Chondrocyte (in vitro differentiated cells): ENCODE measurements around the gene S100A6. TPM values are rescaled to one million over a fixed set of nuclear protein-coding genes. Genes with fewer than 3 reads are reported as not detected.

Source experiments
- DNase-seq: peaks from one replicate; pipeline ENCODE4 v3.0.0; 2021; ENCODE audit warnings: mixed read lengths, low spot score
- H3K27ac Mint-ChIP-seq: one replicate; pipeline ENCODE4 v1.8.0; 2021; ENCODE audit warnings: mild to moderate bottlenecking, moderate library complexity, mixed read lengths; ENCODE audit not compliant: unreplicated experiment
- H3K27me3 Mint-ChIP-seq: 2 replicates; pipeline ENCODE4 v1.8.0; 2021; ENCODE audit warnings: low read depth, mixed read lengths
- H3K36me3 Mint-ChIP-seq: 2 replicates; pipeline ENCODE4 v1.8.0; 2021; ENCODE audit warnings: low read depth, mixed read lengths
- H3K4me1 Mint-ChIP-seq: 2 replicates; pipeline ENCODE4 v1.8.0; 2021; ENCODE audit warnings: low read depth, mild to moderate bottlenecking, mixed read lengths
- H3K4me3 Mint-ChIP-seq: one replicate; pipeline ENCODE4 v1.8.0; 2021; ENCODE audit warnings: mild to moderate bottlenecking, moderate library complexity, mixed read lengths; ENCODE audit not compliant: unreplicated experiment
- H3K9me3 Mint-ChIP-seq: 2 replicates; pipeline ENCODE4 v1.8.0; 2021; ENCODE audit warnings: low read depth, mixed read lengths
- CTCF ChIP-seq: fragments of 200-600 bp; sonication (generic); IDR thresholded peaks from 2 replicates; pipeline ENCODE4 v1.5.0; 2021; ENCODE audit warnings: antibody characterized with exemption, mild to moderate bottlenecking, moderate library complexity
- total RNA-seq: library from RNA; stranded (reverse); gene quantifications from 3 replicates; pipeline ENCODE4 v1.2.1, GENCODE V29; 2021

The S100A6 gene
- total RNA-seq, 1 donor from 2014 or later: 12.1 TPM

GRCh38 chr1:153572569-153573015, 36.8 kb upstream of the S100A6 start:
- no peak for DNase-seq
- Mint-ChIP-seq H3K36me3 (no peaks in the 10 kb centered on the region), H3K27ac (peak overlapping the region; percentile 72), H3K9me3 (no peaks in the 10 kb centered on the region), H3K4me3 (no peak overlapping the region), H3K27me3 (no peaks in the 10 kb centered on the region), H3K4me1 (peaks cover 35% of the 10 kb centered on the region)
- peak; percentile 97 for TF ChIP-seq CTCF

DNA sequence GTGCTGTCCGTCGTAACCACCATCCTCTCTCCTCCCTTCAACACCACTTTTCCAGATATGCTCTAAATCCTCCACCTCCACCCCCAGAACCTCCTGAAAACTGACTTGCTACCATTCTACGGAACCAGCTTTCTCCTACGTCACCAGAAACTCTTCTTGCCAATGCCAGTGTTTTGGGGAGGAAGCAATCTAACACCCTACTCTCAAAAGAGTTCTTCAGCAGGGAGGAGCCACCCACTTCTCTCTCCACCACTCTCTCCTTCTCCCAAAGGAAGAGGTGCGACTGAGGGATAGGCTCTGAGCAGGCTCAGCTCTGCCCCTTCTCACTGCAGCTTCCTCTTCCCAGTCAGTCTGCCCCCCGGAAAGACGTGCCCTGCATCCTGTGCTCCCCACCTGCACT, 35.9 kb upstream of the S100A6 start:
- peaks cover 41% of the 10 kb centered on the region for H3K4me1 Mint-ChIP-seq
- DNase-seq: no peak
- no peaks in the 10 kb centered on the region for H3K9me3 Mint-ChIP-seq
- H3K27ac Mint-ChIP-seq: peak overlapping the region; percentile 72
- no peak for TF ChIP-seq CTCF
- no peaks in the 10 kb centered on the region for H3K27me3 Mint-ChIP-seq
- no peaks in the 10 kb centered on the region for H3K36me3 Mint-ChIP-seq
- H3K4me3 Mint-ChIP-seq: no peak overlapping the region

GRCh38 chr1:153570874-153571273, 35.1 kb upstream of the S100A6 start:
- TF ChIP-seq CTCF: no peak
- Mint-ChIP-seq H3K4me3 (no peak overlapping the region), H3K36me3 (no peaks in the 10 kb centered on the region), H3K27me3 (no peaks in the 10 kb centered on the region), H3K9me3 (no peaks in the 10 kb centered on the region), H3K4me1 (peaks cover 49% of the 10 kb centered on the region), H3K27ac (peak overlapping the region; percentile 13)
- DNase-seq: no peak

- no peak overlapping the region for H3K4me3 Mint-ChIP-seq
- H3K27ac Mint-ChIP-seq: peak overlapping the region; percentile 19
- H3K27me3 Mint-ChIP-seq: no peaks in the 10 kb centered on the region
These were observed 33.7 kb upstream of the S100A6 start for GRCh38 chr1:153569465-153569864.

DNA sequence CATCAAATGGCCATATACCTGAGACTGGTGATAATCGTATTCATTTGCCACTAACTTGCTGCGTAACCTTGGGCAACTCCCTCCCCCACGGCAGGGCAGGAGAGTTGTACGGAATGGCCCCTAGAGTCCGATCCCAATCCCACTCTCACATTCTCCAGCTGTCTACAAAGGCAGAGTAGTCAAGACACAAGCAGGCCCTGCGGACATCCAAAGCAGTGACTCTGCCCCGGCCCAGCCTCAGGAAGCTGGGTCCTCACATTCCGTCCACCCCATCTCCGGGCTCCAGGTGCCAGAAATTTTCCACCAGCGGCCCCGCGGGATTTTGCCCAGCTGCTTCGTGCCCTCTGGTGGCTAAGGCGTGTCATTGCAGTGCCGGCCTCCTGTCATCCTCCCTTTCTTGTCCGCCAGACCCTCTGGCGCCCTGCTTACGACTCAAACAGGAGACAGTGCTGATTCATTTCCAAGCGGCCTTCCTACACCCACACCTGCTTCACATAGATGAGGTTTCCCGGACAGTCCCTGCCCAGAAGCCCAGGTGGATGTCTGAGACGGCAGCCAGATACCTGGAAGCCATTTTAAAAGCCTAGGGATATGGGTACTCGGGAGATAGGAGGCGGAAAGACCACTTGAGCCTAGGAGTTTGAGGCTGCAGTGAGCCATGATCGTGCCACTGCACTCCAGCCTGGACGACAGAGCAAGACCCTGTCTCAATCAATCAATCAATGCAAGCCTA, 32.7 kb upstream of the S100A6 start:
- Mint-ChIP-seq H3K27me3 (no peaks in the 10 kb centered on the region), H3K4me1 (peaks cover 65% of the 10 kb centered on the region), H3K36me3 (no peaks in the 10 kb centered on the region), H3K27ac (peak overlapping the region; percentile 99), H3K9me3 (no peaks in the 10 kb centered on the region), H3K4me3 (peak overlapping the region; percentile 49)
- peak; percentile 99 for TF ChIP-seq CTCF
- DNase-seq: no peak

More at GRCh38 chr1:153569465-153569864, 33.7 kb upstream of the S100A6 start:
- no peak for TF ChIP-seq CTCF
- no peaks in the 10 kb centered on the region for H3K36me3 Mint-ChIP-seq
- no peaks in the 10 kb centered on the region for H3K9me3 Mint-ChIP-seq
- no peak for DNase-seq
- peaks cover 60% of the 10 kb centered on the region for H3K4me1 Mint-ChIP-seq
